Posterior vena cava (tissue), 2 donors: ENCODE data around the gene SLC49A3. TPM values are rescaled to one million over a fixed set of nuclear protein-coding genes. Genes with fewer than 3 reads are reported as not detected.

Experiments used
- DNase-seq: peaks from one replicate; pipeline ENCODE4 v3.0.0-alpha.2; 2020; ENCODE audit warnings: low spot score
- intact Hi-C, 2 donors: fragments of 100-400 bp; cut with DNase I; formaldehyde crosslinking; loops; one replicate each; pipeline versions ENCODE4 v1.14.1 to v1.14.2; 2022 to 2023
- total RNA-seq, 2 donors: library from RNA; stranded (reverse); fragmentation: NEBNext Ultra II Directional; extraction: Animal tissue kit (Norgen Biotek cat#: 25700); gene quantifications; one replicate each; pipeline ENCODE4 v1.2.1, GENCODE V29; 2021
- donor health status: DM: yes; HTN: yes; CAD: no.
- donor health status: DM: yes; HTN: yes; CAD: no.

The SLC49A3 gene
- total RNA-seq, 2 donors from 2014 or later, result 9.3 to 10.4 TPM

- intact Hi-C loops, result no loop called here
Measured at GRCh38 chr4:684623-685327, 4.2 kb downstream of the SLC49A3 start.

DNA sequence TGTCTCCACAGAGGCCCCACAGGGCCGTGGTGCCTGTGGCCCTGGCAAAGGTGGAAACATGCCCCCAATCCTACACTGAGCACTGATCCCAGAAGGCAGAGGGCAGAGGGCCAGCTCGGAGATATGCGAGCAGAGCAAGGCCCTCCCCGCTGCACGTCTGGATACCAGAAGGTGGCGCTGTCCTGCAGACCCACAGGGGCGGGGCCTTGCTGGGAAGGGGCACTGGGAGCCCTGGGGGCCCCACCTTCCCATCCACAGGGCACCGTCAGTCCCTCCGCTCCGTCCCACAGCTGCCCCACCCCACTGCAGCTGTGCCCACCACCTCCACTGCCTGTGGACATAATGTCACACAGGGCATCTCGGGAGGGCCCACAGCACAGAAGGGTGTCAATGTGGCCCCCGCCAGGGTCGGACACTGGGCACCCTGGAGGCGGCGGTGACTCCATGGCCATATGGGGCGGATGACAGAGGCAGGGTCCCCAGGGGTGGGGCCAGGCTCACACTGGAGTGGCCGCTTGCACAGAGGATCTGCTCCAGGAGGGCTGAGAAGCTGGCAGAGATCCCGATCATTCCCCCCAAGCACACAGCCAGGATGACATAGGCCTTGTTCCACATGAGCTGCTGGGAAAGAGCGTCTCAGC is 4.8 kb downstream of the SLC49A3 start:
- intact Hi-C loops, result no loop called here
- DNase-seq, result peak; percentile 91

More at GRCh38 chr4:684623-685327, 4.2 kb downstream of the SLC49A3 start:
- no peak for DNase-seq

DNA sequence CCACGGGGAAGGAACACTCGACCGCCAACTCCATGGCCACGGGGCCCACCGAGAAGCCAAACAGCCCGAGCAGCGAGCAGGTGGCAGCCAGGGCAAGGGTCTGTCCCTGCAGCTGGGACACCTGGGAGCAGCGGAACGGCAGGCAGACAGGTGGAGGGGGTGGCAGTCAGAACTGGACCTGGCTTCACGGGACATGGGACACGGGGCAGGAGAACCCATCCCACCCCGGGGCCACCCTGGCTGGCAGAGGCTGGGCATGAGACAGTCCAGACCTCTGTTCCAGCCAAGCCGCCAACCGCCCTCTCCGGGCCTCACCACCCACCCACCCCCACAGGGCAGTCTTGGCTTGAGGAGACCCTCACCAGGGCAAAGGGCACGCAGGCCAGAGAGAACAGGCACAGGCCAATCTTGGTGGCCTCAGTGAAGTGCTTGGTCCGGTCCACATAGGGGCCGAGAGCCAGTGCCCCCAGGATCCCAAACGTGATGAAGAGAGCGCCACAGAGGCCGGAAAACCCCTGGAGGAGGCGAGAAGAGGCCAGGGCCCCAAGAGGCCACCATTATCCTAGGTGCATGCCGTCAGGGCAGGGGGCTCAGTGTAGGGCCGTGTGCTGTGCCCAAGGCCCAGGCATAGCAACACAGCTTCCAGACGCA is 5.6 kb downstream of the SLC49A3 start:
- DNase-seq, result no peak
- intact Hi-C loops, result no loop called here

DNA sequence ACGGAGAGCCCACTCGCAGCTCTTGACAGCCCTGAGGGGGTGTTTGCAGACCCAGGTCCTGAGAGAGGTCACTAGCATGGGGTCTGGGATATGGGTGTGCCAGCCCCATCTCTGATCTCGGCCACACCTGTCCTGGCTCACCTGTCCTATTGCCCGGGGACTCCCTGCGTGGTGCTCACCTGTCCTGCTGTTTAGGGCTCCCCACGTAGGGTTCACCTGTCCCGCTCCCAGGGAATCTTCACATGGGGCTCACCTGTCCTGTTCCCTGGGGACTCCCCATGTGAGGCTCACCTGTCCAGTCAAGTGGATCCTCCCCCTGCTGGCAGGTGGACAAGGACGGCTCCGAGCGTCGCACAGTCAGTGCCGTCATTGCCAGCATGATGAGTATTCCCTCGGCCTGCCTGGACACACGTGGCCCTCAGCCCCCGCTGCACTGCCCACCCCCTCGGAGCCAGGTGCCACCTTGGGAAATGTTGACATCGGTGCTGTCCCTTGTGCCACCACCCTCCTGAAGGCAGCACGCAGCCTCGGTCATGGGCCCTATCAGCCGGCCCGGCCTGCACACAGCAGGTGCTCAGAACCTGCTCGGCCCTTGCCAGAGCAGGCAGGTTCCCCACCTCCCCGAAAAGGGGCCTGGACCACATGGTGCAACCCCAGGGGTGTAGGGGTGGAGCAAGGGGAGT is 6.3 kb downstream of the SLC49A3 start:
- DNase-seq, result no peak
- intact Hi-C loops, result no loop called here

- intact Hi-C loops, result no loop called here
- no peak for DNase-seq
Measured at GRCh38 chr4:681736-682451, 7.1 kb downstream of the SLC49A3 start.

DNA sequence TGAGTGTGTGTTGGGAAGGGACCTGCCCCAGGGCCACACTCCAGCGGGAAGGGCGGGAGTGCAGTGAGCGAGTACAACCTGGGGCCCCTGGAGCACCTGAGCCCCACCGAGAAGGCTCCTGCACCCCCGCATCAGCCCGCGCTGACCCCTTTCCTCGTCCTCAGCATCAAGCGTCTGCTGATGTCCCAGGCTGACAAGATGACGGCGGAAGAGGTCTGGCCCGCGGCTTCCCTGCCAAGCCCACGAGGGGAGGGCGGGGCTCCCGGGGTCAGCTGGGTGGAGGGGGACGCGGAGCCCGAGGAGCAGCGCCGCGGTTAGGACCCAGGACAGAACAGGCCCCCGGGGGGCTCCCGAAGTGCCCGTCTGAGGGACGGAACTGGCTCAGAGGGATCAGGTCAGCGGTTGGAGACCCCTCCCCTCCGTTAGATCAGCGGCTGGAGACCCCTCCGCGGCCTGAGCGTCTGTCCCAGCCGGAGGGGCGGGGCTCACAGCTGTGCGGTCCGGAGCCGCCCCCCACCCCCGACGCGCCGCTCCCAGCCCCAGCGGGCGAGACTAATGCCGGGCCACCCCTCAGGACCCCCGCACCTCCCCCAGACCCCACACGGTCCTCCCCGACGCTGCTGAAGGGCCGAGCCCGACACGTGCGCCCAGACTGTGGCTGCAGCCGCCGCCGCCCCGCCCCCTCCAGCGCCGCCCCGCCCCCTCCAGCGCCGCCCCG is 7.9 kb downstream of the SLC49A3 start:
- DNase-seq, result peak; percentile 89
- intact Hi-C loops, result no loop called here

- intact Hi-C loops, result no loop called here
- DNase-seq, result no peak
Measured at GRCh38 chr4:680551-680927, 8.4 kb downstream of the SLC49A3 start.

DNA sequence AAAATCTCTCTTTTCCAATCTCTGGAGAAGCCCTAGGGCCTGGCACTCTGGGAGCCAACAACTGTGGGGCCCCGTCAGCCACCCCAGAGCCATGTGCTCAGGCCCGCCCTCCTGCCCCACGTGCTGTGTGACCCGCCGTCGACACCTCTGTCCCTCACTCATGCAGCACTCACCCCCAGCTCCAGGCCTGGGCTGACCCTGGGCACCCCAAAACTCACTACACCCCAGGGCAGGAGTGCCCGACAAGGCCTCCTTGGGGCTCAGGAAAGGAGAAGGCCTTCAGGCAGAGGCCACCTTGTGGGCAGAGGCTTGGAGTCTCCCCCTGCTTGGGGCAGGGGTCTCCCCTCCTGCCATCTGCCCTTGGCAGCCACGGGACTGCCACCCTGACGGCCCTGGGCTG is 8.9 kb downstream of the SLC49A3 start:
- no peak for DNase-seq
- intact Hi-C loops, result no loop called here

GRCh38 chr4:679629-680028 is 9.3 kb downstream of the SLC49A3 start:
- DNase-seq, result no peak
- intact Hi-C loops, result no loop called here

DNA sequence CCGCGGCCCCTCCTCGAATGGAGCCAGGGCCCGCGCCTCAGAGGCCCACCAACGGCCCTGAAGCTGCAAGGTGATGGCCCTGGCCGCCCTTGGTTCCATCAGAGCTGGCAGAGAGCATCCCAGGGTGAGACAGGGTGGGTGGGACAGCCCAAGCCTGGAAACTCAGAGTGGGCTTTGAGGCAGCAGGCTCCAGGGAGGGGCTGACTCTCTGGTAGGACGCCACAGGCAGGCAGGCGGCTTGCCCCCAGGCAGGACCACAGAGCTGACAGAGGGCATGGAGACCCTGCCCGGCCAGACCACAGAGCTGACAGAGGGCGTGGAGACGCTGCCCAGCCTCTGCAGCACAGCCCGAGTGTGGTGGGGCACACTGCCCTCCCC is 9.9 kb downstream of the SLC49A3 start:
- intact Hi-C loops, result no loop called here
- DNase-seq, result peak; percentile 79

- intact Hi-C loops, result no loop called here
Measured at GRCh38 chr4:678331-679103, 10.4 kb downstream of the SLC49A3 start.

GRCh38 chr4:677431-678293 is 11.3 kb downstream of the SLC49A3 start:
- DNase-seq, result no peak
- intact Hi-C loops, result loop anchor here in 1 of 2 donors (2.0 kb wide), 1 partner anchor 71 kb away; no protein-coding TSS in a partner anchor

More at GRCh38 chr4:678331-679103, 10.4 kb downstream of the SLC49A3 start:
- DNase-seq, result no peak

- DNase-seq, result peak; percentile 81
- intact Hi-C loops, result loop anchor here in 1 of 2 donors (2.0 kb wide), 1 partner anchor 72 kb away; no protein-coding TSS in a partner anchor
Measured at GRCh38 chr4:676871-677235, 12.1 kb downstream of the SLC49A3 start.

DNA sequence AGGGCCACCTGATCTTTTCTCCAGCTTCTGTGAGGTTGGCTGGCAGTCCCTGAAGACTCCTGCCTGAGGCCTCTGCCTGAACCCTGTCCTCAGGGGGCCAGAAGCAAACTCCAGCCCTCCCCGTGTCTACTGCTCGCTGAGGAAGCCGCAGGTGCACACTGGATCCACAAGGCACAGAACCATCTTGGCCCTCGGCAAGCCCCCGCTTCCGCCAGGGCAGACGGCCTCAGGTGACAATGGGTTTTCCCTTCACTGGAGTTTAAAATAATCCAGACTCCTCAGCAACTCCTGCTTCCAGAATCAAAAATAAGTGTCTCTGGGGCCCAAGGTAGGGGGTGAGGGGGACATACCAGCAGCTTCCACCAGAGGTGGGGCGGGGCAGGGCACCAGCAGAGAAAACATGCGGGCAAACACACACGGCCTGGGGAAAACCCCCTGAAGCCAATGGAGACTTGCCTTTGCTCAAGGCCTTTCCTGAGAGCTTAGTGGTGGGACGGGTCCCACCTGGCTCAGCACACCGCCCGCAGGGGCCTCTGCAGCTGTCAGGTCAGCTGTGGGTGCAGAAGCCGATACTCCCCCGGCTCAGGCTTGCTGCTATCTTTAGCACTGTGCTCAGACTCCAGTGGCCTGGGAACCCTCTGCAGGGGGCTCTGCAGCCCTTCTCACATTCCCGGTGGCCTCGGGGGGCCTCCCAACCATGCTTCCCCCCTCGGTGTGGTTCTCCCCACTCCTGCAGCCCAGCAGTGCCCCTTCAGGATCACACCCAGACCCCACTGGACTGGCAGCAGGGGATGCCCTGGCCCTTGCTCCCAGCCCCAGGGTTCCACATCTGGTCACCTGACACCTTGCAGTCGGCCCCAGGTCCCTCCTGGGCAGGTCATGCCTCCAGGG is 12.7 kb downstream of the SLC49A3 start:
- DNase-seq, result no peak
- intact Hi-C loops, result loop anchor here in 1 of 2 donors (2.0 kb wide), 1 partner anchor 73 kb away; no protein-coding TSS in a partner anchor

GRCh38 chr4:675036-675882 is 13.7 kb downstream of the SLC49A3 start:
- intact Hi-C loops, result no loop called here
- no peak for DNase-seq
